ENCODE measurements around the gene EFCAB6. TPM values are rescaled to one million over a fixed set of nuclear protein-coding genes. Genes with fewer than 3 reads are reported as not detected.

The EFCAB6 gene
- total and polyA plus RNA-seq, 10 of the 15 experiments (the other 5 are each of a cell fraction or from before 2014, with no cell fraction given) = 0.05 to 0.42 (median 0.19) TPM

DNA sequence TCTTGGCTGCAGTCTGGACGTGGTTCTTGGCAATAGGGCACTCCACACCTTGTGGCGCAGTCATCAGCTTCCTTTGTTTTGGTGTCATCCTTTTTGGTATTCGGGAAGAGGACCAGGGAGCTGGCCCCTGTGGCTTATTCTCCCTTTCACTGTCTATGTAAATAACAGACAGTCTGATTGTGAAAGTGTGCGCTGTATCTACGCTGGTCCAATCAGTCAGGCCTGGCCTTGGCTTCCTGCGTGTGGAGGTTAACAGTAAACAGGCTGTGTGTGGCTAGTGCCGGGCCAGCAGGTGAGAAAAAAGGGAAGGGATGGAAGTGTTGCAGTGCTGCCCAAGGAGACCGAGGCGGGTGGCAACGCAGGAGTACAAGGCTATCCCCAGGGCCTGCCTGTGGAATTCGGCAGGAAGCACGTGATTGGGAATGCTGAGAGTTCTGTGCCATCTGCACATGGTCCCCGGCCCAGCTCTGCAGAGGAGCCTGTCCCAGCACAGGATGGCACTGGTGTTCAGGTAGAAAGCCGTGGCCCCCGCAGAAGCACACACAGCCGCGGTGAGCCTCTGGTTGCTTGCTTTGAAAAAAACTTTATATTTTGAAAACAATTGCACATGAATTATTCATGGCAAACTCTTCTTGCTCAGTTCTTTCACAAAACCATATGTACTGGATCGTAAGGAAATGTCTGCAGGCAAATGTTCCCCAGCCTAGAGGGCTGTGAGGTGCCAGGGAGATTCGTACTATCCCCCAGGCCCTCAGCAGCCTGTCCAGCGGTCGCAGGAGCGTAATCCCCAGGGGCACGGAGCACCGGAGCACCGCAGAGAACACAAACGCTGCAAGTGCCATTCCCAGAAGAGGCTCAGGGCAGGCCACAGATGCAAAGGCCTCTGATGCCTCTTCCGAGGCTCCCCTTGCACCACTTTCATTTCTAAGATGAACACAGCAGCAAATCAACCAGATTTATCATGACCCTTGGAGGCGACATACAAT, 174.5 kb downstream of the EFCAB6 start:
- Histone ChIP-seq H3K4me3 (no peak overlapping the region), H3K27me3 (replicated peaks in 1 of 2; ENCODE audit: control insufficient read depth in 2 of 2, insufficient read depth in 2 of 2, low read length in 1 of 2) (no peaks in the 10 kb centered on the region; a peak in 1 of 4 replicates), H2AFZ (ENCODE audit: control insufficient read depth, low read depth, low read length) (no peak overlapping the region), H3K4me2 (ENCODE audit: control insufficient read depth, insufficient read depth) (no peak overlapping the region), H3K9me3 (replicated peaks; ENCODE audit: control insufficient read depth, insufficient read depth, low read length) (no peaks in the 10 kb centered on the region; the same call in 2 of the 3 replicates), H3K36me3 (ENCODE audit: control insufficient read depth in 2 of 2, insufficient read depth in 2 of 2, low read length in 1 of 2) (no peaks in the 10 kb centered on the region), H3K27ac (ENCODE audit: control insufficient read depth, insufficient read depth) (no peak overlapping the region), H3K79me2 (ENCODE audit: control insufficient read depth, insufficient read depth, low read length) (no peaks in the 10 kb centered on the region), H3K4me1 (ENCODE audit: control insufficient read depth, insufficient read depth, low read length) (no peaks in the 10 kb centered on the region), H4K20me1 (ENCODE audit: control insufficient read depth, insufficient read depth) (no peaks in the 10 kb centered on the region), H3K9ac (ENCODE audit: control insufficient read depth, insufficient read depth, low read length) (no peak overlapping the region)
- ChIA-PET POLR2A (no interaction called here), SMC1A (ENCODE audit: uncharacterized antibody, unreplicated experiment) (no interaction called here), CTCF (no interaction called here), RAD21 (ENCODE audit: unreplicated experiment) (no interaction called here)
- 49% methylated on average over 28 of the region's 28 CpGs for WGBS (ENCODE audit: insufficient coverage, insufficient replicate concordance, low lambda C conversion rate, missing lambda C conversion rate)
- DNase-seq (ENCODE audit: low read depth, low spot score) (no peak), ATAC-seq (no peak), FAIRE-seq (no peak)
- TF ChIP-seq NR2F1 (conservative IDR thresholded peaks at IDR 0.05) (no peak), NFIC (IDR thresholded peaks at IDR 0.05; ENCODE audit: low read depth, low read length) (no peak), BMI1 (IDR thresholded peaks at IDR 0.05; ENCODE audit: borderline replicate concordance) (no peak), ZNF622 (IDR thresholded peaks at IDR 0.05) (no peak)
- TF ChIP-seq, protein P1, sequence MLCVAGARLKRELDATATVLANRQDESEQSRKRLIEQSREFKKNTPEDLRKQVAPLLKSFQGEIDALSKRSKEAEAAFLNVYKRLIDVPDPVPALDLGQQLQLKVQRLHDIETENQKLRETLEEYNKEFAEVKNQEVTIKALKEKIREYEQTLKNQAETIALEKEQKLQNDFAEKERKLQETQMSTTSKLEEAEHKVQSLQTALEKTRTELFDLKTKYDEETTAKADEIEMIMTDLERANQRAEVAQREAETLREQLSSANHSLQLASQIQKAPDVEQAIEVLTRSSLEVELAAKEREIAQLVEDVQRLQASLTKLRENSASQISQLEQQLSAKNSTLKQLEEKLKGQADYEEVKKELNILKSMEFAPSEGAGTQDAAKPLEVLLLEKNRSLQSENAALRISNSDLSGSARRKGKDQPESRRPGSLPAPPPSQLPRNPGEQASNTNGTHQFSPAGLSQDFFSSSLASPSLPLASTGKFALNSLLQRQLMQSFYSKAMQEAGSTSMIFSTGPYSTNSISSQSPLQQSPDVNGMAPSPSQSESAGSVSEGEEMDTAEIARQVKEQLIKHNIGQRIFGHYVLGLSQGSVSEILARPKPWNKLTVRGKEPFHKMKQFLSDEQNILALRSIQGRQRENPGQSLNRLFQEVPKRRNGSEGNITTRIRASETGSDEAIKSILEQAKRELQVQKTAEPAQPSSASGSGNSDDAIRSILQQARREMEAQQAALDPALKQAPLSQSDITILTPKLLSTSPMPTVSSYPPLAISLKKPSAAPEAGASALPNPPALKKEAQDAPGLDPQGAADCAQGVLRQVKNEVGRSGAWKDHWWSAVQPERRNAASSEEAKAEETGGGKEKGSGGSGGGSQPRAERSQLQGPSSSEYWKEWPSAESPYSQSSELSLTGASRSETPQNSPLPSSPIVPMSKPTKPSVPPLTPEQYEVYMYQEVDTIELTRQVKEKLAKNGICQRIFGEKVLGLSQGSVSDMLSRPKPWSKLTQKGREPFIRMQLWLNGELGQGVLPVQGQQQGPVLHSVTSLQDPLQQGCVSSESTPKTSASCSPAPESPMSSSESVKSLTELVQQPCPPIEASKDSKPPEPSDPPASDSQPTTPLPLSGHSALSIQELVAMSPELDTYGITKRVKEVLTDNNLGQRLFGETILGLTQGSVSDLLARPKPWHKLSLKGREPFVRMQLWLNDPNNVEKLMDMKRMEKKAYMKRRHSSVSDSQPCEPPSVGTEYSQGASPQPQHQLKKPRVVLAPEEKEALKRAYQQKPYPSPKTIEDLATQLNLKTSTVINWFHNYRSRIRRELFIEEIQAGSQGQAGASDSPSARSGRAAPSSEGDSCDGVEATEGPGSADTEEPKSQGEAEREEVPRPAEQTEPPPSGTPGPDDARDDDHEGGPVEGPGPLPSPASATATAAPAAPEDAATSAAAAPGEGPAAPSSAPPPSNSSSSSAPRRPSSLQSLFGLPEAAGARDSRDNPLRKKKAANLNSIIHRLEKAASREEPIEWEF (IDR thresholded peaks at IDR 0.05; ENCODE audit: insufficient replicate concordance, low read depth, low read length) = no peak
- intact Hi-C loops (cut with micrococcal nuclease; ENCODE audit: unreplicated experiment) (no loop called here), in situ Hi-C loops (cut with MboI) (no loop called here)
- BruUV-seq (replicated peaks) = no TSS peak

All from GM12878 (cell line).